ENCODE measurements around the gene CHST11. TPM values are rescaled to one million over a fixed set of nuclear protein-coding genes. Genes with fewer than 3 reads are reported as not detected.
"Not testable (repeated sequence)": the region's sequence is repeated elsewhere in the genome, so short reads cannot be mapped to it uniquely, and the experiment has no call there.

Gene CHST11
- total and polyA plus RNA-seq, 7 experiments from 2014 or later, result 23.4 to 74.3 (median 32.0) TPM

DNA sequence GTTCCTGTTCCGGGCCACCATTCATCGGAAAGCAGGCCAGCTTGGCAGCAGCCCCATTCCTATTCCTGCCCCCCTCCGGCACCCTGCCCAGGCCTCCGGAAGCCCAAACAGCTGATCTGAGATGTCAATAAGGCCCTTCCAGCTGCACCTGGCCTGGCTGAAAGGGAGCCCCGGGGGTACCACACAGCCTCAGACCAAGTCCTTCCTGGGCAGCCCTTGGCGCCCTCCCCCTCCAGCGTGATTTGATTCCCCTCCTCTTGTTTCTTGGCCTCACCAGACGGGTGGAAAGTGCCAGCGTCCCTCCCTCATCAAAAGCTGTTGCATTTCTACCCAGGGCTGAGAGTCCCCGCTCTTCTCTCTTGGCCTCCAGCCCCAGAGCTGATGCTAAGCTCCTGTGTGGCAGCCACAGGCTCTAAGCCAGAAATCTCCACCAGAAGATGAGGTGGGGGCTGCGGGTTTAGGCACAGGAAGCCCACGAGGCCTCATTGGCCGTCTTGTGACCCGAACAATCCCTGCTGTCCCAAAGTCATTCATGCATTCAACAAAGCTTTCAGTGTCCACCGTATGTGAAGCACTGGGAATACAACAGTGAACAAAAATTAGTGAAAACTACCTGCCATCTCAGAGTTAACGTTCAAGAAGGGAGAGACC, 285.9 kb downstream of the CHST11 start:
- no peaks in the 10 kb centered on the region for H3K27me3 Mint-ChIP-seq
- Histone ChIP-seq H3K27me3 (ENCODE audit: control insufficient read depth in 2 of 2, insufficient read depth in 2 of 2, low read length in 2 of 2) (no peaks in the 10 kb centered on the region), H3K4me1 (ENCODE audit: control insufficient read depth in 2 of 2, insufficient read depth in 2 of 2, low read length in 2 of 2) (peaks cover 28 to 37% of the 10 kb centered on the region in 2 donors), H3K27ac (ENCODE audit: low read depth, low read length) (no peak overlapping the region), H3K36me3 (ENCODE audit: control insufficient read depth in 2 of 3, insufficient read depth in 3 of 3, low read length in 3 of 3) (no peaks in the 10 kb centered on the region), H3K9me3 (ENCODE audit: control insufficient read depth in 2 of 3, low read length in 3 of 3) (no peaks in the 10 kb centered on the region), H3K4me3 (ENCODE audit: low read length) (no peak overlapping the region)
- H3K4me1 Mint-ChIP-seq, result peaks cover 59 to 82% (median 71%) of the 10 kb centered on the region in 7 donors
- POLR2A ChIA-PET, result no interaction called here
- peak overlapping the region in 1 of 9 donors; percentile 2 for H3K27ac Mint-ChIP-seq
- peaks cover 0 to 5% (median 0%) of the 10 kb centered on the region in 11 donors for H3K9me3 Mint-ChIP-seq
- H3K36me3 Mint-ChIP-seq, result peaks cover 0 to 19% (median 4%) of the 10 kb centered on the region in 5 donors
- H3K4me3 Mint-ChIP-seq, result no peak overlapping the region
- no peak for ATAC-seq
- CTCF ChIA-PET, result no interaction called here
- no peak for DNase-seq
- intact Hi-C loops (cut with micrococcal nuclease), result no loop called here

DNA sequence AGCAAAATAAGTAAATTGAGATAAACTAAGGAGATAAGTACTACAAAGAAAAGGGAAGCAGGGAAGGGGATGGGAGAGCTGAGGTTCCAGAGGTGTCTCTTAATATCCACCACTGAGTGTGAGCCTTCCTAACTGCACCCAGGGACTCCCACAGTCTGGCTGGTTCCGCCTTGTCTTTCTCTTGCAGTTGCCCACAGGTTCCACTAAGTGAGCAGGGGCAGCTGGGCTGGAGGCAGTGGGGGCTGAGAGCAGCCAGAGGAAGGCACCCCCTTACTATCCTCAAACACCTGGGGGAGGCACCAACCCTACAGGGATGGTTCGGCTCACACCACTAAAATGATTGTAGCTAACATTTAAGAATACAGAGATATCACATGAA, 286.4 kb downstream of the CHST11 start:
- peak overlapping the region in 1 of 9 donors; percentile 2 for H3K27ac Mint-ChIP-seq
- Histone ChIP-seq H3K4me1 (ENCODE audit: control insufficient read depth in 2 of 2, insufficient read depth in 2 of 2, low read length in 2 of 2) (peaks cover 28 to 33% of the 10 kb centered on the region in 2 donors), H3K4me3 (ENCODE audit: low read length) (no peak overlapping the region), H3K9me3 (ENCODE audit: control insufficient read depth in 2 of 3, low read length in 3 of 3) (no peaks in the 10 kb centered on the region), H3K36me3 (ENCODE audit: control insufficient read depth in 2 of 3, insufficient read depth in 3 of 3, low read length in 3 of 3) (no peaks in the 10 kb centered on the region), H3K27me3 (ENCODE audit: control insufficient read depth in 2 of 2, insufficient read depth in 2 of 2, low read length in 2 of 2) (no peaks in the 10 kb centered on the region), H3K27ac (ENCODE audit: low read depth, low read length) (no peak overlapping the region)
- peaks cover 60 to 82% (median 71%) of the 10 kb centered on the region in 7 donors for H3K4me1 Mint-ChIP-seq
- peaks cover 0 to 19% (median 4%) of the 10 kb centered on the region in 5 donors for H3K36me3 Mint-ChIP-seq
- ATAC-seq (no peak), DNase-seq (no peak)
- no peaks in the 10 kb centered on the region for H3K27me3 Mint-ChIP-seq
- peaks cover 0 to 5% (median 0%) of the 10 kb centered on the region in 11 donors for H3K9me3 Mint-ChIP-seq
- ChIA-PET CTCF (no interaction called here), POLR2A (interaction anchor here (0.8 kb wide), 1 partner anchor 30 kb away, joined by 3 read pairs; no protein-coding TSS in a partner anchor)
- no peak overlapping the region for H3K4me3 Mint-ChIP-seq
- intact Hi-C loops (cut with micrococcal nuclease), result no loop called here

DNA sequence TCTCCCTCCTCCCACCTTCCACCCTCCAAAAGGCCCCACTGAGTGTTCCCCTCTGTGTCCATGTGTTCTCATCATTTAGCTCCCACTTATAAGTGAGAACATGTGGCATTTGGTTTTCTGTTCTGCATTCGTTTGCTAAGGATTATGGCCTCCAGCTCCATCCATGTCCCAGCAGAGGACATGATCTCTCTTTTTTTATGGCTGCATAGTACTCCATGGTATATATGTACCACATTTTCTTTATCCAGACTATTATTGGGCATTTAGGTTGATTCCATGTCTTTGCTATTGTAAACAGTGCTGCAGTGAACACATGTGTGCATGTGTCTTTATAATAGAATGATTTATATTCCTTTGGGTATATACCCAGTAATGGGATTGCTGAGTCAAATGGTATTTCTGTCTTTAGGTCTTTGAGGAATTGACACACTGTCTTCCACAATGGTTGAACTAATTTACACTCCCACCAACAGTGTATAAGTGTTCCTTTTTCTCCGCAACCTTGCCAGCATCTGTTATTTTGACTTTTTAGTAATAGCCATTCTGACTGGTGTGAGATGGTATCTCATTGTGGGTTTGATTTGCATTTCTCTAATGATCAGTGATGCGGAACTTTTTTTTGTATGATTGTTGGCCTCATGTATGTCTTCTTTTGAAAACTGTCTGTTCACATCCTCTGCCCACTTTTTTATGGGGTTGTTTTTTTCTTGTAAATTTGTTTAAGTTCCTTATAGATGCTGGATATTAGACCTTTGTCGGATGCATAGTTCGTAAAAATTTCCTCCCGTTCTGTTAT, 287.2 kb downstream of the CHST11 start:
- Mint-ChIP-seq H3K36me3 (peaks cover 0 to 19% (median 4%) of the 10 kb centered on the region in 5 donors), H3K4me1 (peaks cover 56 to 82% (median 68%) of the 10 kb centered on the region in 7 donors)
- H3K27ac Mint-ChIP-seq; H3K4me3 Mint-ChIP-seq; H3K27me3 ChIP-seq (ENCODE audit: control insufficient read depth in 2 of 2, insufficient read depth in 2 of 2, low read length in 2 of 2); ATAC-seq; CTCF ChIA-PET; H3K36me3 ChIP-seq (ENCODE audit: control insufficient read depth in 2 of 3, insufficient read depth in 3 of 3, low read length in 3 of 3); H3K4me3 ChIP-seq (ENCODE audit: low read length); H3K27ac ChIP-seq (ENCODE audit: low read depth, low read length); H3K9me3 Mint-ChIP-seq; DNase-seq; intact Hi-C loops (cut with micrococcal nuclease); H3K9me3 ChIP-seq (ENCODE audit: control insufficient read depth in 2 of 3, low read length in 3 of 3); H3K27me3 Mint-ChIP-seq: not testable (repeated sequence)
- peaks cover 27 to 30% of the 10 kb centered on the region in 2 donors for H3K4me1 ChIP-seq (ENCODE audit: control insufficient read depth in 2 of 2, insufficient read depth in 2 of 2, low read length in 2 of 2)
- POLR2A ChIA-PET, result interaction anchor here (0.8 kb wide), 1 partner anchor 31 kb away, joined by 3 read pairs; no protein-coding TSS in a partner anchor

DNA sequence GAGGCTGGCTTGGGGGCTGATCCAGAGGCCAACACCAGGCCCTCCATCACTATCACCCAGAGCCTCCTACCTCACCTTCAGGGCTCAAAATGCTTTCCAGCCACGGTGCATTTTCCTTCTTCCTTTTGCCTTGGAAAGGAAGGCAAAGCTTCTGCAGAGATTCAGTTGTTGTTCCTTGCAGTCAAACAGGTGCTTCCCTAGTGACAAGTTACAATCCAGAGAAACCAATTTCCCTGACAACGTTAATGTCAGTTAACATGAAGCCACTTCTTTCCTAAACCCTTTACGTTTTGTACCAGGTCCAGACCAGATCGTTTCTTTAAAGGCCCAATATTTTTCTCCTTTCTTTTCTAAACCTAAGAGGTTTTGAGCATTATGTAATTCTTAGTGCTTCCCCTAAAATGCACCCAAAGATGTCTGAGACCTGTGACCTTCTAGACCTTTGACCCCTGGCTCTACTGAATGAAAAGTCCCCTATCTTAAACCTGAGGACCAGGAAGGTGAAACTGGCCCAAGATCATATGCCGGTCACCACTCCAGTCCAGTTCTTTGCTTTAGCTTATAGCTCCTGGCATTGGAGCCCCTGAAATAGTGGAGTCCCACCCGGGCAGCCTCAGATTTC, 289.8 kb downstream of the CHST11 start:
- peak overlapping the region in 1 of 10 donors; percentile 16 for H3K4me3 Mint-ChIP-seq
- H3K36me3 ChIP-seq (ENCODE audit: control insufficient read depth in 2 of 3, insufficient read depth in 3 of 3, low read length in 3 of 3), result no peaks in the 10 kb centered on the region
- no peak for DNase-seq
- CTCF ChIA-PET, result no interaction called here
- intact Hi-C loops (cut with micrococcal nuclease), result no loop called here
- peaks cover 0 to 18% (median 0%) of the 10 kb centered on the region in 5 donors for H3K36me3 Mint-ChIP-seq
- peaks cover 46 to 75% (median 55%) of the 10 kb centered on the region in 7 donors for H3K4me1 Mint-ChIP-seq
- H3K4me1 ChIP-seq (ENCODE audit: control insufficient read depth in 2 of 2, insufficient read depth in 2 of 2, low read length in 2 of 2), result peaks cover 4 to 16% of the 10 kb centered on the region in 2 donors
- no peaks in the 10 kb centered on the region for H3K27me3 Mint-ChIP-seq
- ATAC-seq, result no peak
- H3K9me3 ChIP-seq (ENCODE audit: control insufficient read depth in 2 of 3, low read length in 3 of 3), result no peaks in the 10 kb centered on the region
- peaks cover 0 to 5% (median 0%) of the 10 kb centered on the region in 11 donors for H3K9me3 Mint-ChIP-seq
- H3K27ac Mint-ChIP-seq, result peak overlapping the region in 3 of 9 donors; percentile 26 to 60 (median 27)
- H3K27ac ChIP-seq (ENCODE audit: low read depth, low read length), result no peak overlapping the region
- no peaks in the 10 kb centered on the region for H3K27me3 ChIP-seq (ENCODE audit: control insufficient read depth in 2 of 2, insufficient read depth in 2 of 2, low read length in 2 of 2)
- POLR2A ChIA-PET, result interaction anchor here (1.1 kb wide), 1 partner anchor 24 kb away, joined by 4 read pairs; no protein-coding TSS in a partner anchor
- H3K4me3 ChIP-seq (ENCODE audit: low read length), result no peak overlapping the region

- peaks cover 0 to 20% (median 0%) of the 10 kb centered on the region in 5 donors for H3K36me3 Mint-ChIP-seq
- peaks cover 0 to 5% (median 0%) of the 10 kb centered on the region in 11 donors for H3K9me3 Mint-ChIP-seq
- POLR2A ChIA-PET, result interaction anchor here (1.1 kb wide), 1 partner anchor 23 kb away, joined by 4 read pairs; no protein-coding TSS in a partner anchor
These were observed 290.6 kb downstream of the CHST11 start for GRCh38 chr12:104747330-104747729.

GRCh38 chr12:104747955-104748354, 291.2 kb downstream of the CHST11 start:
- peak; percentile 55 for ATAC-seq
- Histone ChIP-seq H3K27ac (ENCODE audit: low read depth, low read length) (no peak overlapping the region), H3K36me3 (ENCODE audit: control insufficient read depth in 2 of 3, insufficient read depth in 3 of 3, low read length in 3 of 3) (no peaks in the 10 kb centered on the region), H3K4me1 (ENCODE audit: control insufficient read depth in 2 of 2, insufficient read depth in 2 of 2, low read length in 2 of 2) (peaks cover 4 to 16% of the 10 kb centered on the region in 2 donors), H3K27me3 (ENCODE audit: control insufficient read depth in 2 of 2, insufficient read depth in 2 of 2, low read length in 2 of 2) (no peaks in the 10 kb centered on the region), H3K9me3 (ENCODE audit: control insufficient read depth in 2 of 3, low read length in 3 of 3) (no peaks in the 10 kb centered on the region), H3K4me3 (ENCODE audit: low read length) (no peak overlapping the region)
- Mint-ChIP-seq H3K4me3 (peak overlapping the region in 8 of 10 donors; percentile 2 to 56 (median 25)), H3K27ac (peak overlapping the region in 7 of 9 donors; percentile 3 to 78 (median 41)), H3K27me3 (no peaks in the 10 kb centered on the region), H3K36me3 (peaks cover 0 to 21% (median 0%) of the 10 kb centered on the region in 5 donors), H3K4me1 (peaks cover 43 to 70% (median 57%) of the 10 kb centered on the region in 7 donors), H3K9me3 (peaks cover 0 to 5% (median 0%) of the 10 kb centered on the region in 11 donors)
- ChIA-PET POLR2A (no interaction called here), CTCF (interaction anchor here (0.8 kb wide), 1 partner anchor 366 kb away, joined by 3 read pairs; no protein-coding TSS in a partner anchor)
- intact Hi-C loops (cut with micrococcal nuclease), result no loop called here
- DNase-seq, result peak in 3 of 9 donors; percentile 13 to 27 (median 13)

More at GRCh38 chr12:104747330-104747729, 290.6 kb downstream of the CHST11 start:
- Histone ChIP-seq H3K9me3 (ENCODE audit: control insufficient read depth in 2 of 3, low read length in 3 of 3) (no peaks in the 10 kb centered on the region), H3K36me3 (ENCODE audit: control insufficient read depth in 2 of 3, insufficient read depth in 3 of 3, low read length in 3 of 3) (no peaks in the 10 kb centered on the region), H3K4me3 (ENCODE audit: low read length) (no peak overlapping the region), H3K27me3 (ENCODE audit: control insufficient read depth in 2 of 2, insufficient read depth in 2 of 2, low read length in 2 of 2) (no peaks in the 10 kb centered on the region), H3K4me1 (ENCODE audit: control insufficient read depth in 2 of 2, insufficient read depth in 2 of 2, low read length in 2 of 2) (peaks cover 4 to 16% of the 10 kb centered on the region in 2 donors), H3K27ac (ENCODE audit: low read depth, low read length) (no peak overlapping the region)
- peak overlapping the region in 9 of 10 donors; percentile 2 to 56 (median 16) for H3K4me3 Mint-ChIP-seq
- CTCF ChIA-PET, result interaction anchor here (0.8 kb wide), 1 partner anchor 366 kb away, joined by 3 read pairs; no protein-coding TSS in a partner anchor
- no peak for DNase-seq
- intact Hi-C loops (cut with micrococcal nuclease), result no loop called here
- H3K4me1 Mint-ChIP-seq, result peaks cover 45 to 76% (median 58%) of the 10 kb centered on the region in 7 donors
- no peaks in the 10 kb centered on the region for H3K27me3 Mint-ChIP-seq
- peak overlapping the region in 5 of 9 donors; percentile 28 to 78 (median 41) for H3K27ac Mint-ChIP-seq
- ATAC-seq, result no peak
